Measurements from ENCODE around the gene PRKCA. TPM values are rescaled to one million over a fixed set of nuclear protein-coding genes. Genes with fewer than 3 reads are reported as not detected.

The PRKCA gene
- total and polyA plus RNA-seq, 9 of the 15 experiments (the other 6 are each of a cell fraction or from before 2014, with no cell fraction given) = 3.2 to 33.0 (median 17.8) TPM

DNA sequence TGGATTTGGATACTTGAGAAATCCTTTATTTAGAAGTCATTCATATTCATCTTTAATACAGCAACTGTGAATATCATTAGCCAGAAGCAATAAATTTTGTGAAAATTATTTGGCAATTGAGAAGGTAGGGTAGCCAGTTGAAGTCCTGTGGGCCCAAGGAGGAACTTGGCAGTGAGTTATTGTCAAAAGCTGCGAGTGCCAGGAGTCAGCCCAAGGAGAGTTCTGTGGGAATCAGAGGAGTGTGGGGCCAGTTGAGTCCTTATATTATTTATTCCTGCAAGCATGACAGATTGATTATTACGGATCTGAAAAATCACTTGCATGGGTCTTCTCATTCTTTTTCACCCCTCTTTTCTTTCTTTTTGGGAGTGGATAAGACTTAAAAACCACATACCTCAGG is 38.3 kb downstream of the PRKCA start:
- ATAC-seq (no peak), FAIRE-seq (no peak), DNase-seq (ENCODE audit: extremely low read depth in 1 of 4, low spot score in 3 of 4) (no peak)
- no peaks in the 10 kb centered on the region for H3K27me3 ChIP-seq (ENCODE audit: control insufficient read depth in 2 of 2, insufficient read depth in 2 of 2, low read length in 2 of 2)
- no peak overlapping the region for H3K27ac ChIP-seq (ENCODE audit: extremely low read depth, low read depth, low read length)
- CTCF ChIA-PET (ENCODE audit: low intra/inter-chr PET ratio) = no interaction called here
- no peaks in the 10 kb centered on the region for H4K20me1 ChIP-seq (replicated peaks; ENCODE audit: control insufficient read depth, insufficient read depth, low read length)
- in situ Hi-C loops (cut with MboI) = no loop called here
- intact Hi-C loops (cut with micrococcal nuclease) = no loop called here
- BruUV-seq (replicated peaks) = no TSS peak
- H2AFZ ChIP-seq (ENCODE audit: low read depth, low read length) = no peak overlapping the region
- peaks cover 9 to 47% of the 10 kb centered on the region in 2 experiments; a peak in 4 of 5 replicates for H3K4me1 ChIP-seq (replicated peaks in 1 of 2; ENCODE audit: control insufficient read depth in 2 of 2, insufficient read depth in 2 of 2, low read length in 2 of 2)
- H3K9ac ChIP-seq (ENCODE audit: insufficient read depth in 1 of 2, low read depth in 2 of 2, low read length in 2 of 2) = no peak overlapping the region
- no peak overlapping the region for H3K4me2 ChIP-seq (ENCODE audit: insufficient read depth, low read length)
- no peaks in the 10 kb centered on the region for H3K9me1 ChIP-seq (ENCODE audit: control insufficient read depth, insufficient read depth, low read length)
- no peak overlapping the region for H3K4me3 ChIP-seq
- WGBS (ENCODE audit: insufficient coverage, low coverage, missing lambda C conversion rate) = 79% methylated on average over 2 of the region's 2 CpGs
- no peaks in the 10 kb centered on the region for H3K9me3 ChIP-seq (replicated peaks; ENCODE audit: control insufficient read depth, insufficient read depth, low read depth, low read length)
- H3K36me3 ChIP-seq (ENCODE audit: control insufficient read depth, insufficient read depth, low read length) = no peaks in the 10 kb centered on the region
- POLR2A ChIA-PET = no interaction called here
- peaks cover 68% of the 10 kb centered on the region for H3K79me2 ChIP-seq (ENCODE audit: control insufficient read depth, insufficient read depth, low read length)
- TF ChIP-seq ZC3H8 (IDR thresholded peaks at IDR 0.05) (no peak), ZNF696 (CRISPR knock-in tag; conservative IDR thresholded peaks at IDR 0.05) (no peak), ZNF41 (CRISPR knock-in tag; conservative IDR thresholded peaks at IDR 0.05) (no peak), C11orf30 (IDR thresholded peaks at IDR 0.05; ENCODE audit: low read depth) (no peak), E2F6 (IDR thresholded peaks at IDR 0.05; ENCODE audit: borderline replicate concordance in 1 of 2, extremely low read depth in 1 of 2, insufficient read depth in 1 of 2, insufficient read length in 1 of 2, low read depth in 1 of 2, low read length in 1 of 2, poor library complexity in 1 of 2, severe bottlenecking in 1 of 2) (no peak), HINFP (tag; conservative IDR thresholded peaks at IDR 0.05; ENCODE audit: low read depth) (no peak), ZNF639 (CRISPR knock-in tag; conservative IDR thresholded peaks at IDR 0.05 in 1 of 2, IDR thresholded peaks at IDR 0.05 in 1 of 2) (no peak), AFF1 (IDR thresholded peaks at IDR 0.05; ENCODE audit: low read depth in 1 of 2, partially characterized antibody in 2 of 2) (no peak), ZKSCAN8 (CRISPR knock-in tag; IDR thresholded peaks at IDR 0.05) (no peak), FOXA3 (CRISPR knock-in tag; conservative IDR thresholded peaks at IDR 0.05 in 1 of 2, IDR thresholded peaks at IDR 0.05 in 1 of 2) (no peak), BCL6 (CRISPR knock-in tag; IDR thresholded peaks at IDR 0.05) (no peak)
- TF ChIP-seq, protein P1, sequence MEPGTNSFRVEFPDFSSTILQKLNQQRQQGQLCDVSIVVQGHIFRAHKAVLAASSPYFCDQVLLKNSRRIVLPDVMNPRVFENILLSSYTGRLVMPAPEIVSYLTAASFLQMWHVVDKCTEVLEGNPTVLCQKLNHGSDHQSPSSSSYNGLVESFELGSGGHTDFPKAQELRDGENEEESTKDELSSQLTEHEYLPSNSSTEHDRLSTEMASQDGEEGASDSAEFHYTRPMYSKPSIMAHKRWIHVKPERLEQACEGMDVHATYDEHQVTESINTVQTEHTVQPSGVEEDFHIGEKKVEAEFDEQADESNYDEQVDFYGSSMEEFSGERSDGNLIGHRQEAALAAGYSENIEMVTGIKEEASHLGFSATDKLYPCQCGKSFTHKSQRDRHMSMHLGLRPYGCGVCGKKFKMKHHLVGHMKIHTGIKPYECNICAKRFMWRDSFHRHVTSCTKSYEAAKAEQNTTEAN (CRISPR knock-in tag; IDR thresholded peaks at IDR 0.05) = no peak

Data from K562 (cell line).